GM23248 (cell line): Measurements from ENCODE around the gene RP9.

Source experiments
- EZH2 ChIP-seq: fragments of 200-600 bp; sonication (generic); IDR thresholded peaks from 2 replicates; pipeline ENCODE4 v1.6.1; 2018; ENCODE audit warnings: antibody characterized with exemption, mild to moderate bottlenecking; ENCODE audit not compliant: insufficient read depth, poor library complexity, severe bottlenecking
- EZH2phosphoT487 ChIP-seq: fragments of 200-600 bp; sonication (generic); IDR thresholded peaks from 2 replicates; pipeline ENCODE4 v1.6.1; 2018; ENCODE audit warnings: antibody characterized with exemption, moderate library complexity, mild to moderate bottlenecking, low read depth; ENCODE audit not compliant: insufficient read depth

- TF ChIP-seq EZH2 (no peak), EZH2phosphoT487 (no peak)
These were observed 54.0 kb downstream of the RP9 start for GRCh38 chr7:33055158-33055557.
